ENCODE data around the gene HPD. TPM values are rescaled to one million over a fixed set of nuclear protein-coding genes. Genes with fewer than 3 reads are reported as not detected.

HPD gene
- polyA plus RNA-seq, 1 of the 3 experiments (the other 2 are of a cell fraction): 1.9 TPM

DNA sequence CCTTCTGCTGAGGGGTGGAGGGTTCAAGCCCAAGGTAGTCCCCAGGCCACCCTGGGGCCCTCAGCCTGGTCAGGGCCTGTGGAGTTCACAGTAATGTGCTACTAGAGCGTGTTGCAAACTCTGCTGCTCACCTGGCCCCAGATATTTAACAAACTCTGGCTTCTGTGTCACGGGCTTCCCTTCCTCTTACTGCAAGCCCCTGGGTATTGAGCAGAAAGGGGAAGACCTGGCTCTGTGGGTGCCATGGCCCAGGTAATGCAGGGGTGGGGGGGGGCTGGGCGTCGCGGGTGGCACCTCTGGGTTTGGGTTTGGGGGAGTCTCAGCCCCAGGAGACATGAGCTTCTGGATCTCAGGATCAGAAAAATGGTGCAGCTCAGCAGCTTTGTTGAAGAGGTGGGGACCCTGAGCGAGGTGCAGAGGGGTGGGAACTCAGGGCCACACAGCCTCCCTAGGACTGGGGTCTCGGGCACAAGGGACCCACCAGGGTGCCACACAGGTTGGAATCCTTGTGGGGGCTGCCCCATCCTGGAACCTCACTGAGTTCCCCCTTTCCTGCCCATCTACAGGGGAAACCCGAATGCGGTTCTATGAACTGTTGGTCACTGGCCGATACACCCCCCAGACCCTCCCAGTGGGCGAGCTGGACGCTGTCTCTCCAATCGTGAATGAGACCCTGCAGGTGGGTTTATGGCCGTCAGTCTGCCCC is 50.9 kb downstream of the HPD start:
- H4K20me1 ChIP-seq (ENCODE audit: insufficient read depth): peaks cover 35% of the 10 kb centered on the region
- peaks cover 24 to 36% of the 10 kb centered on the region in 2 experiments for H3K36me3 ChIP-seq (replicated peaks in 1 of 2; ENCODE audit: control insufficient read depth in 1 of 2, insufficient read depth in 2 of 2, low read length in 1 of 2)
- no peak for DNase-seq
- CTCF ChIA-PET: interaction anchor here (0.9 to 18.3 kb wide), 5 partner anchors 13 to 111 kb away, joined by 3 to 675 read pairs (median 4); partner anchors contain the start of gene RHOF
- H3K9me2 ChIP-seq: no peaks in the 10 kb centered on the region
- no peaks in the 10 kb centered on the region for H3K9me3 ChIP-seq
- no peak overlapping the region for H2AFZ ChIP-seq (ENCODE audit: low read depth)
- TF ChIP-seq EP300 (IDR thresholded peaks at IDR 0.05; ENCODE audit: borderline replicate concordance in 1 of 2, low read depth in 1 of 2, low read length in 1 of 2): no peak
- TF ChIP-seq, protein P1, sequence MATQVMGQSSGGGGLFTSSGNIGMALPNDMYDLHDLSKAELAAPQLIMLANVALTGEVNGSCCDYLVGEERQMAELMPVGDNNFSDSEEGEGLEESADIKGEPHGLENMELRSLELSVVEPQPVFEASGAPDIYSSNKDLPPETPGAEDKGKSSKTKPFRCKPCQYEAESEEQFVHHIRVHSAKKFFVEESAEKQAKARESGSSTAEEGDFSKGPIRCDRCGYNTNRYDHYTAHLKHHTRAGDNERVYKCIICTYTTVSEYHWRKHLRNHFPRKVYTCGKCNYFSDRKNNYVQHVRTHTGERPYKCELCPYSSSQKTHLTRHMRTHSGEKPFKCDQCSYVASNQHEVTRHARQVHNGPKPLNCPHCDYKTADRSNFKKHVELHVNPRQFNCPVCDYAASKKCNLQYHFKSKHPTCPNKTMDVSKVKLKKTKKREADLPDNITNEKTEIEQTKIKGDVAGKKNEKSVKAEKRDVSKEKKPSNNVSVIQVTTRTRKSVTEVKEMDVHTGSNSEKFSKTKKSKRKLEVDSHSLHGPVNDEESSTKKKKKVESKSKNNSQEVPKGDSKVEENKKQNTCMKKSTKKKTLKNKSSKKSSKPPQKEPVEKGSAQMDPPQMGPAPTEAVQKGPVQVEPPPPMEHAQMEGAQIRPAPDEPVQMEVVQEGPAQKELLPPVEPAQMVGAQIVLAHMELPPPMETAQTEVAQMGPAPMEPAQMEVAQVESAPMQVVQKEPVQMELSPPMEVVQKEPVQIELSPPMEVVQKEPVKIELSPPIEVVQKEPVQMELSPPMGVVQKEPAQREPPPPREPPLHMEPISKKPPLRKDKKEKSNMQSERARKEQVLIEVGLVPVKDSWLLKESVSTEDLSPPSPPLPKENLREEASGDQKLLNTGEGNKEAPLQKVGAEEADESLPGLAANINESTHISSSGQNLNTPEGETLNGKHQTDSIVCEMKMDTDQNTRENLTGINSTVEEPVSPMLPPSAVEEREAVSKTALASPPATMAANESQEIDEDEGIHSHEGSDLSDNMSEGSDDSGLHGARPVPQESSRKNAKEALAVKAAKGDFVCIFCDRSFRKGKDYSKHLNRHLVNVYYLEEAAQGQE (IDR thresholded peaks at IDR 0.05; ENCODE audit: low read depth, low read length): no peak
- TF ChIP-seq, protein P2, sequence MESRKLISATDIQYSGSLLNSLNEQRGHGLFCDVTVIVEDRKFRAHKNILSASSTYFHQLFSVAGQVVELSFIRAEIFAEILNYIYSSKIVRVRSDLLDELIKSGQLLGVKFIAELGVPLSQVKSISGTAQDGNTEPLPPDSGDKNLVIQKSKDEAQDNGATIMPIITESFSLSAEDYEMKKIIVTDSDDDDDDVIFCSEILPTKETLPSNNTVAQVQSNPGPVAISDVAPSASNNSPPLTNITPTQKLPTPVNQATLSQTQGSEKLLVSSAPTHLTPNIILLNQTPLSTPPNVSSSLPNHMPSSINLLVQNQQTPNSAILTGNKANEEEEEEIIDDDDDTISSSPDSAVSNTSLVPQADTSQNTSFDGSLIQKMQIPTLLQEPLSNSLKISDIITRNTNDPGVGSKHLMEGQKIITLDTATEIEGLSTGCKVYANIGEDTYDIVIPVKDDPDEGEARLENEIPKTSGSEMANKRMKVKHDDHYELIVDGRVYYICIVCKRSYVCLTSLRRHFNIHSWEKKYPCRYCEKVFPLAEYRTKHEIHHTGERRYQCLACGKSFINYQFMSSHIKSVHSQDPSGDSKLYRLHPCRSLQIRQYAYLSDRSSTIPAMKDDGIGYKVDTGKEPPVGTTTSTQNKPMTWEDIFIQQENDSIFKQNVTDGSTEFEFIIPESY (IDR thresholded peaks at IDR 0.05; ENCODE audit: borderline replicate concordance, low read depth): no peak
- TF ChIP-seq RFX5 (IDR thresholded peaks at IDR 0.05; ENCODE audit: low read length): no peak
- no peak for TF ChIP-seq EZH2phosphoT487 (IDR thresholded peaks at IDR 0.05; ENCODE audit: borderline replicate concordance, low read depth)
- H3K9ac ChIP-seq: no peak overlapping the region
- POLR2A ChIA-PET: interaction anchor here (0.8 to 4.0 kb wide), 2 partner anchors 13 to 20 kb away, joined by 3 to 22 read pairs; partner anchors contain the start of gene RHOF
- peaks cover 24% of the 10 kb centered on the region for H3F3A ChIP-seq (replicated peaks; ENCODE audit: insufficient read depth)
- 84% methylated on average over 10 of the region's 14 CpGs for WGBS (ENCODE audit: low lambda C conversion rate)
- 0 out of 2 replicates have a peak overlapping the region, but pooled peaks have one; percentile 89 for H3K4me2 ChIP-seq
- no peak overlapping the region for H3K27ac ChIP-seq (ENCODE audit: low read depth in 2 of 2, low read length in 1 of 2)
- H3K4me3 ChIP-seq (ENCODE audit: low read depth in 2 of 2, low read length in 1 of 2): peak overlapping the region in 1 of 2 experiments; percentile 29; a peak in 1 of 4 replicates
- H3K27me3 ChIP-seq (ENCODE audit: insufficient read depth): no peaks in the 10 kb centered on the region
- peaks cover 22 to 29% of the 10 kb centered on the region in 2 experiments; a peak in 2 of 4 replicates for H3K4me1 ChIP-seq (ENCODE audit: control insufficient read depth in 1 of 2, insufficient read depth in 2 of 2, low read depth in 1 of 2, low read length in 1 of 2)
- H3K79me2 ChIP-seq (ENCODE audit: insufficient read depth): peaks cover 84% of the 10 kb centered on the region
